ENCODE results near the gene TERB1.

- TF ChIP-seq CTCF (conservative IDR thresholded peaks at IDR 0.05) (no peak), ZFX (IDR thresholded peaks at IDR 0.05) (no peak)
Observed at GRCh38 chr16:66754211-66754610, 47.2 kb downstream of the TERB1 start.
